Esophagus muscularis mucosa (tissue), 4 donors: ENCODE data around the gene EXOC6B.

Experiments used
- CTCF ChIP-seq, 3 experiments: fragments of 200-600 bp in 2 of 3; fragments of 450-650 bp in 1 of 3; sonication (generic) in 2 of 3; IDR thresholded peaks; one replicate each; pipeline ENCODE4 v1.5.1; 2017 to 2019; ENCODE audit warnings: antibody characterized with exemption in 3 of 3, mild to moderate bottlenecking in 2 of 3, moderate library complexity in 1 of 3
- EP300 ChIP-seq: sonication (generic); formaldehyde crosslinking; IDR thresholded peaks from one replicate; pipeline ENCODE4 v1.6.1; 2017; ENCODE audit warnings: antibody characterized with exemption
- POLR2A ChIP-seq: fragments of 450-650 bp; IDR thresholded peaks from one replicate; pipeline ENCODE4 v1.6.1; 2017; ENCODE audit warnings: antibody characterized with exemption, moderate library complexity, mild to moderate bottlenecking, low read depth
- POLR2AphosphoS5 ChIP-seq, 2 donors: sonication (generic); formaldehyde crosslinking; IDR thresholded peaks; one replicate each; pipeline ENCODE4 v1.6.1; 2017; ENCODE audit warnings: antibody characterized with exemption in 2 of 2

GRCh38 chr2:72153026-72153791 is 672.6 kb downstream of the EXOC6B start:
- TF ChIP-seq EP300 (no peak), CTCF (IDR thresholded peaks at IDR 0.05) (no peak), POLR2A (no peak), POLR2AphosphoS5 (IDR thresholded peaks at IDR 0.05) (no peak)
